Peyer's patch (tissue), 4 donors: Measurements from ENCODE around the gene FGGY. TPM values are rescaled to one million over a fixed set of nuclear protein-coding genes. Genes with fewer than 3 reads are reported as not detected.
A peak's percentile ranks its signal among the peaks of the same experiment; 100 is the strongest.

Experiments used
- DNase-seq, 3 donors: peaks; one replicate each; pipeline ENCODE4 v3.0.0-alpha.2; 2017 to 2019
- H3K27ac ChIP-seq, 4 donors: fragments of 200-600 bp; sonication (generic); one replicate each; pipeline ENCODE4 v1.5.1; 2016 to 2019
- H3K27me3 ChIP-seq, 2 donors: fragments of 200-600 bp; sonication (generic); one replicate each; pipeline ENCODE4 v1.5.1; 2019
- H3K36me3 ChIP-seq, 3 donors: fragments of 200-600 bp; sonication (generic); one replicate each; pipeline ENCODE4 v1.5.1; 2016 to 2019
- H3K4me1 ChIP-seq, 4 donors: fragments of 200-600 bp; sonication (generic); one replicate each; pipeline ENCODE4 v1.5.1; 2016 to 2019
- H3K4me3 ChIP-seq, 4 donors: fragments of 200-600 bp; sonication (generic); 1 replicate in 3 of 4; 2 replicates in 1 of 4; pipeline ENCODE4 v1.5.1; 2016 to 2019; ENCODE audit warnings: mild to moderate bottlenecking in 1 of 4
- H3K9me3 ChIP-seq, 4 donors: fragments of 200-600 bp; sonication (generic); one replicate each; pipeline ENCODE4 v1.5.1; 2016 to 2019; ENCODE audit warnings: mild to moderate bottlenecking in 1 of 4
- CTCF ChIP-seq, 6 experiments: fragments of 450-650 bp in 4 of 6; fragments of 200-600 bp in 2 of 6; sonication (generic) in 1 of 6; IDR thresholded peaks; one replicate each; pipeline ENCODE4 v1.5.1; 2017 to 2019; ENCODE audit warnings: antibody characterized with exemption in 6 of 6, mild to moderate bottlenecking in 3 of 6, moderate library complexity in 1 of 6
- POLR2A ChIP-seq, 2 donors: fragments of 450-650 bp; IDR thresholded peaks; one replicate each; pipeline ENCODE4 v1.5.1; 2017; ENCODE audit warnings: antibody characterized with exemption in 2 of 2, mild to moderate bottlenecking in 2 of 2, moderate library complexity in 2 of 2
- total RNA-seq, 4 donors: library from RNA; depleted of rRNA; stranded (reverse); fragments of >200 nt; gene quantifications; one replicate each; pipeline ENCODE4 v1.1.0, GENCODE V29; 2016

Gene FGGY
- total RNA-seq, 4 donors from 2014 or later, result 18.9 to 102 (median 33.6) TPM

- Histone ChIP-seq H3K4me1 (peaks cover 0 to 5% (median 0%) of the 10 kb centered on the region in 4 donors), H3K36me3 (no peaks in the 10 kb centered on the region), H3K27ac (peak overlapping the region in 1 of 4 donors; percentile 15), H3K9me3 (no peaks in the 10 kb centered on the region), H3K4me3 (no peak overlapping the region), H3K27me3 (no peaks in the 10 kb centered on the region)
- DNase-seq, result peak in 1 of 3 donors; percentile 53
- TF ChIP-seq POLR2A (IDR thresholded peaks at IDR 0.05) (no peak), CTCF (IDR thresholded peaks at IDR 0.05) (no peak)
Observed at GRCh38 chr1:59522925-59523505, 226.1 kb downstream of the FGGY start.

GRCh38 chr1:59523745-59524450 is 227.0 kb downstream of the FGGY start:
- DNase-seq, result no peak
- Histone ChIP-seq H3K4me1 (peaks cover 0 to 5% (median 0%) of the 10 kb centered on the region in 4 donors), H3K36me3 (no peaks in the 10 kb centered on the region), H3K27me3 (no peaks in the 10 kb centered on the region), H3K4me3 (no peak overlapping the region), H3K27ac (no peak overlapping the region), H3K9me3 (no peaks in the 10 kb centered on the region)
- TF ChIP-seq CTCF (IDR thresholded peaks at IDR 0.05) (no peak), POLR2A (IDR thresholded peaks at IDR 0.05) (no peak)

- TF ChIP-seq POLR2A (IDR thresholded peaks at IDR 0.05), result no peak
- TF ChIP-seq CTCF (IDR thresholded peaks at IDR 0.05), result no peak
- DNase-seq, result no peak
- Histone ChIP-seq H3K27ac (no peak overlapping the region), H3K4me3 (no peak overlapping the region), H3K36me3 (no peaks in the 10 kb centered on the region), H3K27me3 (no peaks in the 10 kb centered on the region), H3K4me1 (peaks cover 0 to 4% (median 0%) of the 10 kb centered on the region in 4 donors), H3K9me3 (no peaks in the 10 kb centered on the region)
Observed at GRCh38 chr1:59526240-59526639, 229.3 kb downstream of the FGGY start.

GRCh38 chr1:59528471-59528870 is 231.6 kb downstream of the FGGY start:
- no peaks in the 10 kb centered on the region for H3K27me3 ChIP-seq

GRCh38 chr1:59528900-59529299 is 232.0 kb downstream of the FGGY start:
- Histone ChIP-seq H3K4me3 (no peak overlapping the region), H3K4me1 (no peaks in the 10 kb centered on the region), H3K27me3 (no peaks in the 10 kb centered on the region), H3K27ac (no peak overlapping the region), H3K9me3 (no peaks in the 10 kb centered on the region), H3K36me3 (no peaks in the 10 kb centered on the region)
- no peak for DNase-seq
- TF ChIP-seq CTCF (IDR thresholded peaks at IDR 0.05), result no peak
- no peak for TF ChIP-seq POLR2A (IDR thresholded peaks at IDR 0.05)

More at GRCh38 chr1:59528471-59528870, 231.6 kb downstream of the FGGY start:
- no peak for DNase-seq
- Histone ChIP-seq H3K9me3 (no peaks in the 10 kb centered on the region), H3K36me3 (no peaks in the 10 kb centered on the region), H3K4me3 (no peak overlapping the region), H3K27ac (no peak overlapping the region), H3K4me1 (no peaks in the 10 kb centered on the region)
- TF ChIP-seq CTCF (IDR thresholded peaks at IDR 0.05), result no peak
- no peak for TF ChIP-seq POLR2A (IDR thresholded peaks at IDR 0.05)
